H1 (cell line): ENCODE data around the gene BIRC5. TPM values are rescaled to one million over a fixed set of nuclear protein-coding genes. Genes with fewer than 3 reads are reported as not detected.

Experiments used
- CTBP2 ChIP-seq: IDR thresholded peaks from 2 replicates; pipeline ENCODE4 v1.7.0; 2011; ENCODE audit warnings: borderline replicate concordance, mild to moderate bottlenecking, moderate library complexity, mixed read lengths, low read length; ENCODE audit not compliant: insufficient read depth, insufficient read length
- GABPA ChIP-seq: IDR thresholded peaks from 2 replicates; pipeline ENCODE4 v1.6.1; 2011; ENCODE audit warnings: mild to moderate bottlenecking, low read length, moderate library complexity, borderline replicate concordance; ENCODE audit not compliant: insufficient read depth
- NANOG ChIP-seq: IDR thresholded peaks from 2 replicates; pipeline ENCODE4 v1.6.1; 2011; ENCODE audit warnings: low read length, low read depth, mild to moderate bottlenecking, inconsistent platforms; ENCODE audit not compliant: insufficient read depth, poor library complexity, severe bottlenecking
- polyA plus RNA-seq, 7 experiments: library from polyadenylated mRNA; depleted of rRNA in 3 of 7; stranded (reverse) in 5 of 7; unstranded in 2 of 7; fragments of >200 nt in 5 of 7; fragments of 200-250 nt in 2 of 7; gene quantifications; 1 replicate in 5 of 7; 2 replicates in 1 of 7; 4 replicates in 1 of 7; pipeline versions ENCODE4 v1.2.1 to v1.2.3, GENCODE V29; 2011 to 2013; ENCODE audit warnings: missing spikeins in 2 of 7, mixed read lengths in 2 of 7
- total RNA-seq: library from RNA; stranded (reverse); fragmentation: NEBNext Ultra II Directional; extraction: Animal tissue kit (Norgen Biotek cat#: 25700); gene quantifications from 2 replicates; pipeline ENCODE4 v1.2.1, GENCODE V29; 2021

BIRC5 gene
- total and polyA plus RNA-seq, 2 of the 8 experiments (the other 6 are each of a cell fraction or from before 2014, with no cell fraction given) = 42.2 to 108 TPM

- no peak for TF ChIP-seq CTBP2
- TF ChIP-seq NANOG = no peak
- no peak for TF ChIP-seq GABPA
Observed at GRCh38 chr17:78267253-78268073, 53.4 kb downstream of the BIRC5 start (continued).
